ENCODE data around the gene VPS54. TPM values are rescaled to one million over a fixed set of nuclear protein-coding genes. Genes with fewer than 3 reads are reported as not detected.

VPS54 gene
- total RNA-seq, 2 experiments from 2014 or later: 16.8 to 17.4 TPM

GRCh38 chr2:63899639-63900038, 119.6 kb downstream of the VPS54 start:
- POLR2A ChIA-PET: interaction anchor here (0.6 kb wide), 1 partner anchor 427 kb away, joined by 3 read pairs; no protein-coding TSS in a partner anchor
- H3K4me1 Mint-ChIP-seq: peaks cover 9% of the 10 kb centered on the region
- no peaks in the 10 kb centered on the region for H3K27me3 Mint-ChIP-seq
- peaks cover 75% of the 10 kb centered on the region for H3K36me3 Mint-ChIP-seq (ENCODE audit: low read depth)
- CTCF ChIA-PET: interaction anchor here (0.9 to 1.1 kb wide), 3 partner anchors 10 to 37 kb away, joined by 3 read pairs; no protein-coding TSS in a partner anchor
- no peak overlapping the region for H3K4me3 Mint-ChIP-seq
- no peak for DNase-seq
- peaks cover 24% of the 10 kb centered on the region for H3K9me3 Mint-ChIP-seq
- H3K27ac Mint-ChIP-seq: no peak overlapping the region

- ChIA-PET CTCF (interaction anchor here (1.1 kb wide), 1 partner anchor 9 kb away, joined by 3 read pairs; no protein-coding TSS in a partner anchor), POLR2A (no interaction called here)
- DNase-seq: no peak
- H3K9me3 Mint-ChIP-seq: peaks cover 20% of the 10 kb centered on the region
- no peak overlapping the region for H3K27ac Mint-ChIP-seq
- H3K4me3 Mint-ChIP-seq: no peak overlapping the region
- peaks cover 7% of the 10 kb centered on the region for H3K4me1 Mint-ChIP-seq
- no peaks in the 10 kb centered on the region for H3K27me3 Mint-ChIP-seq
- H3K36me3 Mint-ChIP-seq (ENCODE audit: low read depth): peaks cover 75% of the 10 kb centered on the region
These were observed 120.4 kb downstream of the VPS54 start for GRCh38 chr2:63898839-63899238.

GRCh38 chr2:63894167-63894566, 125.1 kb downstream of the VPS54 start:
- Mint-ChIP-seq H3K27ac (no peak overlapping the region), H3K4me3 (no peak overlapping the region), H3K36me3 (ENCODE audit: low read depth) (peaks cover 67% of the 10 kb centered on the region), H3K4me1 (no peaks in the 10 kb centered on the region), H3K27me3 (no peaks in the 10 kb centered on the region), H3K9me3 (no peaks in the 10 kb centered on the region)
- POLR2A ChIA-PET: no interaction called here
- CTCF ChIA-PET: interaction anchor here (0.9 to 1.4 kb wide), 2 partner anchors 21 to 33 kb away, joined by 3 read pairs; no protein-coding TSS in a partner anchor
- DNase-seq: no peak

GRCh38 chr2:63893163-63893562, 126.1 kb downstream of the VPS54 start:
- POLR2A ChIA-PET: no interaction called here
- CTCF ChIA-PET: interaction anchor here (1.4 kb wide), 1 partner anchor 32 kb away, joined by 4 read pairs; no protein-coding TSS in a partner anchor
- Mint-ChIP-seq H3K4me3 (no peak overlapping the region), H3K36me3 (ENCODE audit: low read depth) (peaks cover 67% of the 10 kb centered on the region), H3K27me3 (no peaks in the 10 kb centered on the region), H3K4me1 (peaks cover 5% of the 10 kb centered on the region), H3K27ac (no peak overlapping the region), H3K9me3 (no peaks in the 10 kb centered on the region)
- DNase-seq: no peak

- POLR2A ChIA-PET: no interaction called here
- Mint-ChIP-seq H3K4me1 (peaks cover 5% of the 10 kb centered on the region), H3K27ac (no peak overlapping the region), H3K9me3 (no peaks in the 10 kb centered on the region), H3K27me3 (no peaks in the 10 kb centered on the region), H3K4me3 (no peak overlapping the region), H3K36me3 (ENCODE audit: low read depth) (peaks cover 65% of the 10 kb centered on the region)
- no peak for DNase-seq
- CTCF ChIA-PET: no interaction called here
These were observed 127.7 kb downstream of the VPS54 start for GRCh38 chr2:63891488-63892030.

GRCh38 chr2:63890678-63891077, 128.6 kb downstream of the VPS54 start:
- H3K4me3 Mint-ChIP-seq: no peak overlapping the region
- no peak for DNase-seq
- POLR2A ChIA-PET: no interaction called here

GRCh38 chr2:63888490-63889402, 130.5 kb downstream of the VPS54 start:
- H3K27ac Mint-ChIP-seq: peak overlapping the region; percentile 6
- H3K27me3 Mint-ChIP-seq: no peaks in the 10 kb centered on the region
- no peak overlapping the region for H3K4me3 Mint-ChIP-seq
- no peaks in the 10 kb centered on the region for H3K9me3 Mint-ChIP-seq
- H3K36me3 Mint-ChIP-seq (ENCODE audit: low read depth): peaks cover 63% of the 10 kb centered on the region
- ChIA-PET POLR2A (no interaction called here), CTCF (no interaction called here)
- peaks cover 5% of the 10 kb centered on the region for H3K4me1 Mint-ChIP-seq
- DNase-seq: peak; percentile 50

More at GRCh38 chr2:63890678-63891077, 128.6 kb downstream of the VPS54 start:
- Mint-ChIP-seq H3K9me3 (no peaks in the 10 kb centered on the region), H3K27me3 (no peaks in the 10 kb centered on the region), H3K36me3 (ENCODE audit: low read depth) (peaks cover 60% of the 10 kb centered on the region), H3K27ac (peak overlapping the region; percentile 27), H3K4me1 (peaks cover 5% of the 10 kb centered on the region)
- CTCF ChIA-PET: interaction anchor here (0.9 to 1.0 kb wide), 2 partner anchors 8 to 27 kb away, joined by 3 read pairs; no protein-coding TSS in a partner anchor

- H3K27ac Mint-ChIP-seq: no peak overlapping the region
- ChIA-PET POLR2A (no interaction called here), CTCF (no interaction called here)
- H3K4me3 Mint-ChIP-seq: no peak overlapping the region
- DNase-seq: no peak
- peaks cover 64% of the 10 kb centered on the region for H3K36me3 Mint-ChIP-seq (ENCODE audit: low read depth)
- H3K4me1 Mint-ChIP-seq: peaks cover 5% of the 10 kb centered on the region
- no peaks in the 10 kb centered on the region for H3K27me3 Mint-ChIP-seq
- no peaks in the 10 kb centered on the region for H3K9me3 Mint-ChIP-seq
These were observed 131.2 kb downstream of the VPS54 start for GRCh38 chr2:63888053-63888452.

- Mint-ChIP-seq H3K27ac (no peak overlapping the region), H3K36me3 (ENCODE audit: low read depth) (peaks cover 66% of the 10 kb centered on the region), H3K4me3 (no peak overlapping the region), H3K4me1 (peaks cover 14% of the 10 kb centered on the region), H3K27me3 (no peaks in the 10 kb centered on the region), H3K9me3 (no peaks in the 10 kb centered on the region)
- CTCF ChIA-PET: no interaction called here
- DNase-seq: no peak
- POLR2A ChIA-PET: no interaction called here
These were observed 132.8 kb downstream of the VPS54 start for GRCh38 chr2:63886445-63886844.

GRCh38 chr2:63882395-63883105, 136.7 kb downstream of the VPS54 start:
- H3K27ac Mint-ChIP-seq: no peak overlapping the region
- POLR2A ChIA-PET: no interaction called here

GRCh38 chr2:63881205-63881604, 138.0 kb downstream of the VPS54 start:
- Mint-ChIP-seq H3K27ac (no peak overlapping the region), H3K4me3 (no peak overlapping the region), H3K36me3 (ENCODE audit: low read depth) (peaks cover 64% of the 10 kb centered on the region), H3K9me3 (no peaks in the 10 kb centered on the region), H3K27me3 (no peaks in the 10 kb centered on the region), H3K4me1 (peaks cover 25% of the 10 kb centered on the region)
- no peak for DNase-seq
- CTCF ChIA-PET: interaction anchor here (0.6 to 1.4 kb wide), 2 partner anchors 14 to 725 kb away, joined by 3 read pairs; no protein-coding TSS in a partner anchor
- POLR2A ChIA-PET: no interaction called here

More at GRCh38 chr2:63882395-63883105, 136.7 kb downstream of the VPS54 start:
- Mint-ChIP-seq H3K27me3 (no peaks in the 10 kb centered on the region), H3K9me3 (no peaks in the 10 kb centered on the region), H3K4me1 (peaks cover 23% of the 10 kb centered on the region), H3K4me3 (no peak overlapping the region), H3K36me3 (ENCODE audit: low read depth) (peaks cover 57% of the 10 kb centered on the region)
- CTCF ChIA-PET: interaction anchor here (0.6 kb wide), 2 partner anchors 18 to 949 kb away, joined by 4 read pairs; no protein-coding TSS in a partner anchor
- DNase-seq: no peak

GRCh38 chr2:63880625-63881024, 138.6 kb downstream of the VPS54 start:
- Mint-ChIP-seq H3K4me1 (peaks cover 29% of the 10 kb centered on the region), H3K9me3 (no peaks in the 10 kb centered on the region), H3K27ac (peak overlapping the region; percentile 1), H3K4me3 (no peak overlapping the region), H3K27me3 (no peaks in the 10 kb centered on the region), H3K36me3 (ENCODE audit: low read depth) (peaks cover 68% of the 10 kb centered on the region)
- CTCF ChIA-PET: interaction anchor here (1.4 kb wide), 1 partner anchor 14 kb away, joined by 3 read pairs; no protein-coding TSS in a partner anchor
- POLR2A ChIA-PET: no interaction called here
- no peak for DNase-seq

Measured in activated CD4-positive, alpha-beta T cell treated with anti-CD3 and anti-CD28 coated beads, Interleukin-2, amount 10 ng/mL, durations not matched to agents 7 days and 5 days (primary cell).